Fibroblast of the conjunctiva (primary cell): ENCODE data around the gene COL9A1.

ENCODE experiments used
- DNase-seq: peaks from one replicate; pipeline ENCODE4 v3.0.0-alpha.2; 2010; ENCODE audit warnings: low read depth

COL9A1 gene

DNA sequence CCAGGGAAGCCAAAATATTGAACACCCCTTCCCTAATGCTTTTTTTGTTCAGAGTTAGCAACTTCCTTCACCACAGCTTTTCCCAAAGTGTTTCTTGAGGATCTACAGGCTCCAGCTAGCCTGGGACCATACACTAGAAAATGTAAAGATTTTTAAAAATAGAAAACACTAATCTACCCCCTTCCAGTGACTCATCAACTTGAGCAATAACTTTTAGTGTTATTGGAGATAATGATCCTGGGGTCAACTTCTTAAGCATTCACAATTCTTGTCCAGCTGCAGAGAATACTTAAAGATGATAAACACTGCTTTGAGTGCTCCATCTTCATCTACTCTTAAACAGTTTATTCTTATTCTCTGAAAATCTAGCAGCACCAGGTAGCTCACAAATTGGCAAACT is 131.6 kb downstream of the COL9A1 start:
- DNase-seq = no peak

- no peak for DNase-seq
These were observed 134.1 kb downstream of the COL9A1 start for GRCh38 chr6:70168681-70169377.
